Activated T-cell treated with anti-CD3 and anti-CD28 coated beads, Interleukin-2, amount 50 U/mL, for 48 hours (primary cell): Measurements from ENCODE around the gene CCDC12.
"Not testable (repeated sequence)": the region's sequence is repeated elsewhere in the genome, so short reads cannot be mapped to it uniquely, and the experiment has no call there.

ENCODE experiments used
- DNase-seq, 2 experiments: peaks; one replicate each; pipeline ENCODE4 v3.0.0-alpha.2; 2020

CCDC12 gene

GRCh38 chr3:46921871-46922271 is 54.7 kb downstream of the CCDC12 start:
- DNase-seq, result no peak

- DNase-seq, result no peak
Observed at GRCh38 chr3:46921041-46921440, 55.5 kb downstream of the CCDC12 start.

DNA sequence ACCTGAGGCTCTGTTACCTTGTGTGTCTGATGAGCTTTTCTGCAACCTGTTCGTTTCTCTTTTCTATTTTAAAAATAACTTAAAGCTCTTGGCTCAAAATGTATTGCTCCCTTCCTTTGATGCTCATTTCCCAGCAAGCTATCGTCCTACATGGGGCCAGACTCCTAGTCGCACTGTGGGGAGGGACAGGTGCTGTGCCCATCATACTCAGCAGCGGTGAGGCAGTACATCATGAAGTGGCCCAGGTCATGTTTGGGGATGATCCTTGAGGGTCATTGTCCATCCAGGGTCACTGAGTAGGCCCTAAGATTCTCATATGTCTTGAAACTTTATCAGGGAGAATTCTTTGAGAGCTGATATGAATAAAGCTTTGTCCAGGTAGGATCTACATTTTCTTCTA is 57.9 kb downstream of the CCDC12 start:
- DNase-seq, result no peak

DNA sequence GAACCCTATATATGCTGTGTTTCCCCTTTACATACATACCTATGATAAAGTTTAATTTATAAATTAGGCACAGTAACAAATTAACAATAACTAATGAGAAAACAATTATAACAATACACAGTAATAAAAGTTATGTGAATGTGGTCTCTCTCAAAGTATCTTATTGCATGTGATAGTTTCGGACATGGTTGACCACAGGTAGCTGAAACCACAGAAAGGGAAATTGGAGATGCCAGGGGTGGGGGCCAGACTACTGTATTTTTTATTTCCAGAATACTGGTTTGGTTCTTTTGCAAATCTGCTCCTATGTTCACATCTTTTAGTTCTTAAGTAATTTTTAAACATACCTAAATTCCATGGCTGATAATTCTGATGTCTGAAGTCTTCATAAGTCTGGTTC is 58.3 kb downstream of the CCDC12 start:
- no peak for DNase-seq

GRCh38 chr3:46917257-46917656 is 59.3 kb downstream of the CCDC12 start:
- DNase-seq, result no peak

GRCh38 chr3:46916799-46917198 is 59.7 kb downstream of the CCDC12 start:
- no peak for DNase-seq

- DNase-seq, result no peak
Observed at GRCh38 chr3:46916278-46916677, 60.3 kb downstream of the CCDC12 start.

- DNase-seq, result no peak
Observed at GRCh38 chr3:46915297-46915822, 61.2 kb downstream of the CCDC12 start.

DNA sequence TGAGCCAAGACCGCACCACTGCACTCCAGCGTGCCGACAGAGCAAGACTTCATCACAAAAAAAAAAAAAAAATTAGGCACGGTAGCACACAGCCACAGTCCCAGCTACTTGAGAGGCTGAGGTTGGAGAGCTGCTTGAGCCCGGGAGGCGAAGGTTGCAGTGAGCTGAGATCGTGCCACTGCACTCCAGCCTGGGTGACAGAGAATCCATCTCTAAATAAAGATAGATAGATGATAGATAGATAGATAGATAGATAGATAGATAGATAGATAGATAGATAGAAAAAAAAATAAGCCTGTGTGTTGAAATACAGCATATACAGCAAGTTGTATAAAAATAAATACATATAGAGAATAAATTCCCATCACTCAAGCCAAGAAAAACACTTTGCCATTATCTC is 61.7 kb downstream of the CCDC12 start:
- DNase-seq, result no peak

DNA sequence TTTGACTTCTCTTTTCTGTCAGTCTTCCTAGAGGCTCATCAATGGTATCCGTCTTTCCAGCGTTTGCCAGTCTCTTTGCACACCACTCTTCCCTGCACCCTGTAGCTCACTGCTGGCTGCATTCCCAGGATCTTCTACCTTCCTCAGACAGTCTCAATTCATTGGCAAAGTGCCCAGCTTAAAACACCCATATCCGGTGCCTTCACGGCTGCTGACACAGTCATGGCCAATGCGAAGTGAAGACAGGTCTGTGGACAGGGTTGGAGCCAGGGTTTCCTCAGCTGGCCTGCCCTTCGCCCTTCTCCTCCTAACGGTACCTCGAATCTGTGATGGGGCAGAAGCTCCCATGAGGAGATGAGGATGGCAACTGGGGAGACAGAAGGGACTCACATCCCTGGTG is 62.9 kb downstream of the CCDC12 start:
- no peak for DNase-seq

DNA sequence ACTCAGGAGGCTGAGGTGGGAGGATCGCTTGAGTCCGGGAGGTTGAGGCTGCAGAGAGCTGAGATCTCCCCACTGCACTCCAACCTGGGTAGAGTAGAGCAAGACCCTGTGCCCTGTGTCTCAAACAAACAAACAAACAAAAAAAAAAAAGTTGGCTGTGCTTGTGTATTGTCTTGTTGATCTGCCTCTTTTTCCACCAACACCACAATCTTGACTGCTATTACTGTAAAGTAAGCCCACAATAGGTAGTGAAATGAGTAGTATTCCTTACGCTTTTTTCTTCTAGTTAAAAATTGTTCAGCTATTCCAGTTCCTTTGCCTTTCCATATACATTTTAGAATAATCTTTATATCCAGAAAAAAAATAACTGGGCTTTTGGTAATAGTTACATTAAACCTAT is 63.6 kb downstream of the CCDC12 start:
- no peak for DNase-seq

- not testable (repeated sequence) for DNase-seq
Observed at GRCh38 chr3:46910914-46911313, 65.6 kb downstream of the CCDC12 start.

GRCh38 chr3:46910166-46910760 is 66.3 kb downstream of the CCDC12 start:
- no peak for DNase-seq

DNA sequence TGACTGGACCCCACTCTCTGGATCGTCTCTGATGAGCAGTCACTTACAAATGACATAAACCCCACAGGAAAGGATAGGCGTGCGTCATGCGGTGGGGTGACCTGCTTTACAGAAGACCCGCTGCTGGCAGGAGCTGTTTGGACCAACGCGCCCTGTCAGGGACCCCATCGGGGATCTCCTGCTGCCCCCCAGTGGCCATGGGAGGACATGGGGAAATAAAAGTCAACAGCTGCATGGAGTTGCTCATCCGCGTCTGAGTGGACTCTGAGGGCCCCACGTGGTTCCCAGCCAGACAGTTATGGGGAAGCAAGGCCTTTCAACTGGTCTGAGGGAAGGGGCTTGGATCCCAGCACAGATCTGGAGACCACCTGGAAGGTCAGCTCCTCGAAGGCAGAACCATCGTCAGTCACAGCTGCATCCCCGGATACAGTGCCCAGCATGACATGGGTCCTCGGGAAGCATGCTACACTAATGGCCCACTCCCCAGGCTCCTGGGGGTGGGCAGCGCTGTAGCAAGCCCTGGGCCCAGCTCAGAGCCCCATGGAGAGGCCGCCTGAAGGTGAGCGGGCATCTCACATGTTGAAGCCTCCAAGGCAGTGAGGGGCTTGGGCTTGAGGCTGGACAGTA is 66.9 kb downstream of the CCDC12 start:
- DNase-seq, result peak; percentile 90 to 91

DNA sequence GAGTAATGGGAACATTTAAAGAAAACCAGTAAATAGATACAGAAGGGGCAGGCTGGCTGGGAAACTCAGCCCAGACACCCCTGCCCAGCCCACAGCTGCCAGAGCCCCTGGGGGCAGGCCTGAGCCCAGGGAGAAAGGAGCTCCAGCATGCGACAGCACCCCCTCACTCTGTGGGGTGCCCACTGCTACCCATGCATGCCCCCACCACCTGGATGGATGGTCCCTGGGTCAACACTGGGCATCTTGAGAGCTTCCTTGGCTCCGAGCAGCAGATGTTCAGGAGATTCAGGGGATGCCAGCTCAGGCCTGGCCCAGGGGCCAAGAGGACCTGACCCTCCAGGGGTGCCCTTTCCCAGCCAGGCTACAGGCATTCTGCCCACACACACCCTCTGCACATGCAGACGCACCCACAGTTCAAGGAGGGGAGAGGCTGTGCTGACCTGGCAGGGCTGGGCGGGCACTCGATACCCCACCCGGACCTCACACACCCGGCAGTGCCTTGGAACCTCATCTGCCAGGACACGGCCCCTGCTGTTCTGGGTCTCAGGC is 67.5 kb downstream of the CCDC12 start:
- DNase-seq, result no peak

GRCh38 chr3:46908294-46908985 is 68.1 kb downstream of the CCDC12 start:
- DNase-seq, result no peak

DNA sequence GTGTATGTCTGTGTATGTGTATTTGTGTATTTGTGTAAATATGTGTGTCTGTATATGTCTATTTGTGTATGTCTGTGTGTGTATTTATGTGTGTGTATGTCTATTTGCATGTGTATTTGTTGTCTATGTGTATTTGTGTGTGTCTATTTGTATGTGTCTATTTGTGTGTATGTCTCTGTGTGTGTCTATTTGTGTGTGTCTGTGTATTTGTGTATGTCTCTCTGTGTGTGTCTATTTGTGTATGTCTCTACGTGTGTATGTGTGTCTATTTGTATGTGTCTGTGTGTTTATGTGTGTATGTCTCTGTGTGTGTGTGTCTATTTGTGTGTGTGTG is 68.6 kb downstream of the CCDC12 start:
- DNase-seq, result no peak

GRCh38 chr3:46907271-46907670 is 69.3 kb downstream of the CCDC12 start:
- no peak for DNase-seq

DNA sequence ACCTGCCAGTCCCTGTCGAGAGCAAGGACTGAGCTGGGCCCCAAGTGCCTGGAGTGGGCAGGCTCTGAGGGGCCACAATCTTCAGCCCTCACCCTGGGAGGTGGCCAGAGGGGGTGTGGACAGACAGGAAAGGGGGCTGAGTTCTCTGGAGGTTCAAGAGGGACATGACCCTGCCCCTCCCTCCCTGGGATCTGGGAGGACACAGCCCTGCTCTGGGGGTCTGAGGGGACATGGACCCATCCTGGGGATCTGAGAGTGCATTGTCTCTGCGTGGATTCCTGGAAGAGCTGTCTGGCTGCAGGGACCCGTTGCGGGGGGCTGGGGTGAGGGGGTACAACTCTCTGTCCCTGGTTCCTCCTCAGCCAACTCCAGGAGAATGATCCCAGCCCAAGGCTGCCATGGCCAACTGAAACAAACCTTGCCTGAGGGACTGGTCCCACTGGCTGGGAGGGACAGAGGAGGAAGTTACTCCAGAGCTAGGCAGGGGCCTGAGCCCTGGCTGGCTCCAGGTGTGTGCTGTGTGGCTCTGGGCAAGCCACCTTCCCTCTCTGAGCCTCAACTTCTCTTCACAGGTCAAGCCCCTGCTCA is 70.0 kb downstream of the CCDC12 start:
- DNase-seq, result no peak

- no peak for DNase-seq
Observed at GRCh38 chr3:46905661-46906451, 70.7 kb downstream of the CCDC12 start.

- no peak for DNase-seq
Observed at GRCh38 chr3:46905213-46905560, 71.4 kb downstream of the CCDC12 start.

DNA sequence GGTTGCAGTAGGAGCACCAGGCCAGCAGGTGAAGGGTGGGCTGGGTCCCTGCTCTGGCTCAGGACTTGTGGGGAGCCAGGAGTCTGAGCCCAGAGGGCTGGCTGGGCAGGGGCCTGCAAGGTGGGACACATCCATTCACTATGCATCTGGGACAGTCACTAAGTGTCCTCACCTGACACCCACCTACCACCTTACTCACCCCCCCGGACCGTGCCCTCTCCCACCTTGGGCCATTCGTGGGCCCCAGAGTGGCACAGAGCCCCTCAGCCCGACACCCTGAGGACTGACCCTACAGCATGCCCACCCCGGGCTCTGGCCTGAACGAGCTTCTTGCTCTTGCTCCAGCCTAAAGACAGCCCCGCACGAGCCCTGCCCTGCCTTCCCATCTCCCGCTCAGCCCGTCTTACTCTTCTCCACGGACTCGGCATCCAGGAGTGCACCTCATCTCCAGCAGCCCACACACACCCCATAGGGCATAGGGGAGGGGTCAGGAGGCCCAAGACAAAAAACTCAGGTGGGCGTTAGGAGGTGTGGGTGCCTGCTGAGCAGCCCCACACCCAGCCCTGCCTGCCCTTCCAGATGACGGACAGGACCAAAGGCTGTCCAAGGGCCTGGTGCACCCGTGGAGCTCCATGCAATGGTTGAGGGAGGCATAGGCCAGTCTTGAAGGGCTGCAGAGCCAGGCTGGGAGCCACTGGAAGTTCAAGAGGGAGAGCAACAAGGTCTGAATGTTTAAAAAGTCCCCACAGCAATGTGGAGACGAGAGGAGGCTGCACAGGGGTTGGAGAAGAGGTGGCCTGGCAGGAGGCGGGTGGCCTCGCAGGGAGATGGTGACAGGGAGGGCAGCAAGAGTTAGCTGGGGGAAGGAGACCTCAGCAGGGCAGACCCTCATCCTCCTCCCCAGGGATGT is 72.0 kb downstream of the CCDC12 start:
- no peak for DNase-seq
